Right lobe of liver (tissue), 4 donors: ENCODE results near the gene SLC25A36.

Source experiments
- CTCF ChIP-seq, 4 donors: fragments of 200-600 bp in 3 of 4; fragments of 450-650 bp in 1 of 4; IDR thresholded peaks; one replicate each; pipeline versions ENCODE4 v1.5.1 to v1.8.0; 2016 to 2022; ENCODE audit warnings: antibody characterized with exemption in 4 of 4, mild to moderate bottlenecking in 2 of 4
- POLR2A ChIP-seq: fragments of 450-650 bp; IDR thresholded peaks from one replicate; pipeline ENCODE4 v1.6.1; 2017; ENCODE audit warnings: antibody characterized with exemption, mild to moderate bottlenecking
- donor health status: DM: no; HTN: no; CAD: no.
- donor health status: DM: no; HTN: no; CAD: no.
- donor health status: DM: no; HTN: yes; CAD: no.

- TF ChIP-seq CTCF (IDR thresholded peaks at IDR 0.05) (no peak), POLR2A (no peak)
These were observed 59.0 kb downstream of the SLC25A36 start for GRCh38 chr3:141000686-141001085.
